Measurements from ENCODE around the gene RYR2. TPM values are rescaled to one million over a fixed set of nuclear protein-coding genes. Genes with fewer than 3 reads are reported as not detected.

Gene RYR2
- total RNA-seq, 3 donors from 2014 or later, result 0.16 to 0.59 (median 0.33) TPM

DNA sequence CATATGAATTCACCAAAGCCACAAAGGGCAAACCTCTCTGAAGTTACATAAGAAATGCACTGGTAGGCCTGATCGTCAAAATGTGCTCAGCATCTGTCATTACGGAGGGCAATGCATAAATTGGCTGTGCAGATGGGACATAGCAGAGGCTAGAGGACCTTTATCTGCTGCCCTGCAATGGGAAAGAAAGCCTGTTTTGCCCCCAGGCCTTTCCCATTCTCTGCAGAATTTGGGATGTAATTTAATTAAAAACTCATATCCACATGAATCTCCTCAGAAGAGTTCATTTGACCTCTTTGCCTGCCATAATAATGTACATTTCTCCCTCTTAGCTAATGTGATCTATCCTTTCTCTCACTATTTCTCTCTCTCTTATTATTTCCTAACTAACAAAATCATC is 690.7 kb downstream of the RYR2 start:
- no peak overlapping the region for H3K4me3 ChIP-seq
- no peaks in the 10 kb centered on the region for H3K27me3 ChIP-seq
- H3K4me1 ChIP-seq, result no peaks in the 10 kb centered on the region
- DNase-seq (ENCODE audit: low spot score in 2 of 2), result no peak
- no peaks in the 10 kb centered on the region for H3K9me3 ChIP-seq
- intact Hi-C loops (cut with DNase I; ENCODE audit: low total_unique reads), result no loop called here
- no peak overlapping the region for H3K27ac ChIP-seq
- no peaks in the 10 kb centered on the region for H3K36me3 ChIP-seq
- TF ChIP-seq, protein P1, sequence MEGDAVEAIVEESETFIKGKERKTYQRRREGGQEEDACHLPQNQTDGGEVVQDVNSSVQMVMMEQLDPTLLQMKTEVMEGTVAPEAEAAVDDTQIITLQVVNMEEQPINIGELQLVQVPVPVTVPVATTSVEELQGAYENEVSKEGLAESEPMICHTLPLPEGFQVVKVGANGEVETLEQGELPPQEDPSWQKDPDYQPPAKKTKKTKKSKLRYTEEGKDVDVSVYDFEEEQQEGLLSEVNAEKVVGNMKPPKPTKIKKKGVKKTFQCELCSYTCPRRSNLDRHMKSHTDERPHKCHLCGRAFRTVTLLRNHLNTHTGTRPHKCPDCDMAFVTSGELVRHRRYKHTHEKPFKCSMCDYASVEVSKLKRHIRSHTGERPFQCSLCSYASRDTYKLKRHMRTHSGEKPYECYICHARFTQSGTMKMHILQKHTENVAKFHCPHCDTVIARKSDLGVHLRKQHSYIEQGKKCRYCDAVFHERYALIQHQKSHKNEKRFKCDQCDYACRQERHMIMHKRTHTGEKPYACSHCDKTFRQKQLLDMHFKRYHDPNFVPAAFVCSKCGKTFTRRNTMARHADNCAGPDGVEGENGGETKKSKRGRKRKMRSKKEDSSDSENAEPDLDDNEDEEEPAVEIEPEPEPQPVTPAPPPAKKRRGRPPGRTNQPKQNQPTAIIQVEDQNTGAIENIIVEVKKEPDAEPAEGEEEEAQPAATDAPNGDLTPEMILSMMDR (IDR thresholded peaks at IDR 0.05), result no peak
- TF ChIP-seq POLR2A (IDR thresholded peaks at IDR 0.05), result no peak
- TF ChIP-seq POLR2AphosphoS5 (IDR thresholded peaks at IDR 0.05), result no peak

DNA sequence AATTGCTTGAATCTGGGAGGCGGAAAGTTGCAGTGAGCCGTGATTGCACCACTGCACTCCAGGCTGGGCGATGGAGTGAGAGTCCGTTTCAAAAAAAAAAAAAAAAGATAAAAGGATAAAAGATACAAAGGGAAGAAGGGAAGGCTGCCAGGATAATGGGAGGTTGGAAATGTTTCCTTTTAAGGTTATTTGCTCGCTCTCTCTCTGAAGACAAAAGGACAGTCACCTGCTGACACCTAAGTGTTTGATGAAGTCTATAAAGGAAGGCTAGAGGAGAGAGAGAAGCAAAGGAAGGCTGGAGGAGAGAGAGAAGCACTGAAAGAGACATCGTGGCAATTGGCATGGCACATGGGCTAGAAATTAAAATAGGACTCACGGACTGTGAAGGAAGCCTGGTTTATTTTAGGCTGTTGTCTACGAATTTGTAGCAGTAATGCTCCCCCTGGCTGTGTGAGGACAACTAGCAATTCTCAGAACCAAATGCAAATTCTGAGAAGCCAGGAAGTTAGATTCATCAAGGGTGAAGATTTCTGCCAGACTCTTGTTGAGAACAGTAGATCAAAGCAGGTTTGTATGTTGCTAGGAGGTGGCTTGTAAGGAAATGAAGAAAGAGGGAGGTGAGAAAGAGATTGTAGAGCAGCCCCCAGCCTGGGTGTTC is 694.5 kb downstream of the RYR2 start:
- intact Hi-C loops (cut with DNase I; ENCODE audit: low total_unique reads), result no loop called here
- TF ChIP-seq POLR2A (IDR thresholded peaks at IDR 0.05) (no peak), POLR2AphosphoS5 (IDR thresholded peaks at IDR 0.05) (no peak)
- TF ChIP-seq, protein P1 (IDR thresholded peaks at IDR 0.05), result no peak
- no peak for DNase-seq (ENCODE audit: low spot score in 2 of 2)
- no peaks in the 10 kb centered on the region for H3K36me3 ChIP-seq
- H3K9me3 ChIP-seq, result no peaks in the 10 kb centered on the region
- no peak overlapping the region for H3K27ac ChIP-seq
- H3K4me1 ChIP-seq, result no peaks in the 10 kb centered on the region
- H3K4me3 ChIP-seq, result no peak overlapping the region
- H3K27me3 ChIP-seq, result no peaks in the 10 kb centered on the region

DNA sequence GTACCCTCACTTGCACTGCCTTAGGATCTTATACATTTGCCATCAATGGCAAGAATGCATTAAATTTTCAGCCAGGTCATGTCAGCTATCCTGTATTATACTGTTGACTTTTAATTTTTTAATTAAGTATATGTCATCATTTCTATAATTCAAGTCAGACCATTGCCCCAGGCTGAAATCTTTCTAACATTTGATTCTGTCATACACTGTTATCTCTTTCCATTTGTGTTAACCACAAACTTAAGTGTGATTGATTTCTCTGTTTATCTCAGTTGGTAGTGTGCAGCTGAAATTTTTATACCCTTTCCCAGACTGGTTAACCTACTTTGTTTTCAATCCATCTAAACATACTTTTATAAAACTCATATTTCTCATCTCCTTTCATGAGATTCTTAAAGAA is 695.5 kb downstream of the RYR2 start:
- H3K4me1 ChIP-seq, result no peaks in the 10 kb centered on the region
- no peak overlapping the region for H3K27ac ChIP-seq
- H3K9me3 ChIP-seq, result no peaks in the 10 kb centered on the region
- H3K36me3 ChIP-seq, result no peaks in the 10 kb centered on the region
- no peak for DNase-seq (ENCODE audit: low spot score in 2 of 2)
- H3K4me3 ChIP-seq, result no peak overlapping the region
- no peak for TF ChIP-seq POLR2A (IDR thresholded peaks at IDR 0.05)
- intact Hi-C loops (cut with DNase I; ENCODE audit: low total_unique reads), result no loop called here
- no peaks in the 10 kb centered on the region for H3K27me3 ChIP-seq

DNA sequence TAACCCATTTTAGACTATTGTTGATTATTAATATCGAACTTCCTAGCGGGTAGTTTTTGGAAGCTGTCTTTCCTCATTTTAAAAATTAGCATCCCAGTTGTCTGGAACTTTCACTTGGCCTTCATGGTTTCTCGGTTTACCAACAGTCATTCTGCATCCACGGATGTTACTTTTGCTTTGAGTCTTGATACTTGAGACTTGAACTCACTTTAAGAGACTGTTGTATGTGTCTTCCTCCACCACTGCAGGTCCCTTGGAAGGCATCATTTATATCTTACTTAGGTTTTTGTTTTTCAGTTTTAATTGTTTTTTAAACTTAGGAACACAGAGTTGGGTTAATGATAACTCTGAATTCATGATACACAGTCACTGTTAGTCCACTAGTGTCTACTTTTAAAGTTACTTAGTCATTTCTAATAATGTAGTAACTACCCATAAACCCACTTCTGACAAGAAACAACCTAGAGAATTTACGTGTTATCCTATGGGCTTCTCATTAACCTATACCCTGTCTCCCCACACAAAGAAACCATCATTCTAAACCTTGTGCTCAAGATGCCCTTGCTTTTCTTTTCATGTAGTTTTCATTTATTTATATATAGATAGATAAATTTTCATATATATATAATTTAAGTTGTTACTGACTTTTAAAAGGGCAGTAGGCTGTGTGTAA is 696.1 kb downstream of the RYR2 start:
- Histone ChIP-seq H3K4me3 (no peak overlapping the region), H3K27me3 (no peaks in the 10 kb centered on the region), H3K9me3 (no peaks in the 10 kb centered on the region), H3K4me1 (no peaks in the 10 kb centered on the region), H3K27ac (no peak overlapping the region), H3K36me3 (no peaks in the 10 kb centered on the region)
- intact Hi-C loops (cut with DNase I; ENCODE audit: low total_unique reads), result loop anchor here (2.0 kb wide), 1 partner anchor 17 kb away; no protein-coding TSS in a partner anchor
- TF ChIP-seq POLR2A (IDR thresholded peaks at IDR 0.05) (no peak), POLR2AphosphoS5 (IDR thresholded peaks at IDR 0.05) (no peak)
- TF ChIP-seq, protein P1 (IDR thresholded peaks at IDR 0.05), result no peak
- no peak for DNase-seq (ENCODE audit: low spot score in 2 of 2)

DNA sequence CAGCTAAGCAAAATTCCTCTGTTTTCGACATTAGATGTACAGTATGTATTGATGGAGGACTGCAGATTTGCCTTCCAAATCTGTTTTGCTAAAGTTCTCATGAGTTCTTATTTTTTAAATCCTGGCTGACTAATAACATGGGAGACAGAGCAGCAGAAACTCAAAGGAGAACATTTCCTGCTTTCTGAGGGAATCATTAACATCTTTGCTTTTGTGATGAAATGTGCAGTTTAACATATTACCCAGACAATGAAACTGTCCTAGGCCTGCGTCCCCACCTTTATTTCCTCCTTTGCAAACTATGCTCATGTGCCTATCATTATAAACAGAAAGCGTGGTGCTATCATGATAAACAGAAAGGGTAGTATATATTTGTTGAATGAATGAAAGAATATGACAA is 698.9 kb downstream of the RYR2 start:
- Histone ChIP-seq H3K4me1 (no peaks in the 10 kb centered on the region), H3K27ac (no peak overlapping the region), H3K27me3 (no peaks in the 10 kb centered on the region), H3K36me3 (no peaks in the 10 kb centered on the region), H3K9me3 (no peaks in the 10 kb centered on the region), H3K4me3 (no peak overlapping the region)
- intact Hi-C loops (cut with DNase I; ENCODE audit: low total_unique reads), result no loop called here
- no peak for DNase-seq (ENCODE audit: low spot score in 2 of 2)
- TF ChIP-seq, protein P1 (IDR thresholded peaks at IDR 0.05), result no peak
- no peak for TF ChIP-seq POLR2AphosphoS5 (IDR thresholded peaks at IDR 0.05)
- no peak for TF ChIP-seq POLR2A (IDR thresholded peaks at IDR 0.05)

All from breast epithelium (tissue), 4 donors.